Activated CD4-positive, CD25-positive, alpha-beta regulatory T cell treated with anti-CD3 and anti-CD28 coated beads, Interleukin-2, amount 50 U/mL, for 16 hours (primary cell): ENCODE data around the gene PSMC1.

Experiments
- DNase-seq: peaks from one replicate; pipeline ENCODE4 v3.0.0-alpha.2; 2020; ENCODE audit warnings: low read depth, low spot score

Gene PSMC1

GRCh38 chr14:90302529-90303303 lies 46.4 kb downstream of the PSMC1 start:
- no peak for DNase-seq

GRCh38 chr14:90303473-90303872 lies 47.1 kb downstream of the PSMC1 start:
- DNase-seq = no peak

GRCh38 chr14:90304502-90304901 lies 48.1 kb downstream of the PSMC1 start:
- DNase-seq = no peak

GRCh38 chr14:90305176-90305601 lies 48.8 kb downstream of the PSMC1 start:
- no peak for DNase-seq

GRCh38 chr14:90308561-90308960 lies 52.2 kb downstream of the PSMC1 start:
- no peak for DNase-seq

- DNase-seq = no peak
Observed at GRCh38 chr14:90317286-90317685, 60.9 kb downstream of the PSMC1 start.

- DNase-seq = no peak
Observed at GRCh38 chr14:90318016-90318415, 61.7 kb downstream of the PSMC1 start.

GRCh38 chr14:90319173-90319572 lies 62.8 kb downstream of the PSMC1 start:
- no peak for DNase-seq

GRCh38 chr14:90319634-90320541 lies 63.5 kb downstream of the PSMC1 start:
- DNase-seq = no peak

- no peak for DNase-seq
Observed at GRCh38 chr14:90321891-90322290, 65.5 kb downstream of the PSMC1 start.
